NCI-H2196 (cell line): ENCODE results near the gene ENDOD1.
"Not testable (repeated sequence)": the region's sequence is repeated elsewhere in the genome, so short reads cannot be mapped to it uniquely, and the experiment has no call there.

Experiments used
- DNase-seq: peaks from one replicate; lab custom pipeline; 2025; ENCODE audit not compliant: unreplicated experiment; lab: John Stamatoyannopoulos, UW

ENDOD1 gene, protein sequence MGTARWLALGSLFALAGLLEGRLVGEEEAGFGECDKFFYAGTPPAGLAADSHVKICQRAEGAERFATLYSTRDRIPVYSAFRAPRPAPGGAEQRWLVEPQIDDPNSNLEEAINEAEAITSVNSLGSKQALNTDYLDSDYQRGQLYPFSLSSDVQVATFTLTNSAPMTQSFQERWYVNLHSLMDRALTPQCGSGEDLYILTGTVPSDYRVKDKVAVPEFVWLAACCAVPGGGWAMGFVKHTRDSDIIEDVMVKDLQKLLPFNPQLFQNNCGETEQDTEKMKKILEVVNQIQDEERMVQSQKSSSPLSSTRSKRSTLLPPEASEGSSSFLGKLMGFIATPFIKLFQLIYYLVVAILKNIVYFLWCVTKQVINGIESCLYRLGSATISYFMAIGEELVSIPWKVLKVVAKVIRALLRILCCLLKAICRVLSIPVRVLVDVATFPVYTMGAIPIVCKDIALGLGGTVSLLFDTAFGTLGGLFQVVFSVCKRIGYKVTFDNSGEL

DNA sequence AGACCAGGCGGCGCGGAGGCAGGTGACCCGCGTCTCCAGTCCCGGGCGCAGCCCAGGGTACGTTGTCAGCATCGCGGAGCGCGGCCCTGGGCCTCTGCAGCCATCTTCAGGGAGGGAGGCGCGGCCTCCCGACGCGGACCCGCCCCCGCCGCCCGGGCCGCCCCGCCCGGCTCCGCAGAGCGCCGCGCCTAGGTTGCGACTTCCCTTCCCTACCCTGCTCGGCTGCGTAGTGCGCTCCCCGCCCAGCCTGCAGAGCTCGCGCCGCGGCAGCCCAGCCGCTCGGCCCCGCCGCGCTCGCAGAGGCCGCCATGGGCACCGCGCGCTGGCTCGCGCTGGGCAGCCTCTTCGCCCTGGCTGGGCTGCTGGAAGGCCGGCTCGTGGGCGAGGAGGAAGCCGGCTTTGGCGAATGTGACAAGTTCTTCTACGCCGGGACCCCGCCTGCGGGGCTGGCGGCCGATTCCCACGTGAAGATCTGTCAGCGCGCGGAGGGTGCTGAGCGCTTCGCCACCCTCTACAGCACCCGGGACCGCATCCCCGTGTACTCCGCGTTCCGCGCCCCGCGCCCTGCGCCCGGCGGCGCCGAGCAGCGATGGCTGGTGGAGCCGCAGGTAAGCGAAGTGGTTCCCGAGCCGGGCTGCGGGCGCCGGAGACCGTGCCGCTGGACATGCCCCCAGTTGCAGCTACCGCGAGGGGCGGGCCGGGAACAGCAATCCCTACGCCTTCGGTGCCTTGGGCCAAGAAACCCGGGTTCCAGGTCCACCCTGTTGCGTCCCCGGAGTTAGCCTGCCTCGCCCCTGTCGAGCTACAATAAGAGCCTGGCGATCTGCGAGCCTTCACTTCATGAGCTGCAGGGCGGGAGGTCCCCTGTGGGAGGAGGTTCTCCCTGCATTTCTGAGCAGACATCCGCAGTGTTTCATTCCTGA is at the start of gene ENDOD1:
Gene ENDOD1, plus strand, starts transcription at position 227 of the 923 bp plus-strand sequence. Its CDS starts 82 bp downstream, at position 309.
- DNase-seq, result peak; percentile 72

DNA sequence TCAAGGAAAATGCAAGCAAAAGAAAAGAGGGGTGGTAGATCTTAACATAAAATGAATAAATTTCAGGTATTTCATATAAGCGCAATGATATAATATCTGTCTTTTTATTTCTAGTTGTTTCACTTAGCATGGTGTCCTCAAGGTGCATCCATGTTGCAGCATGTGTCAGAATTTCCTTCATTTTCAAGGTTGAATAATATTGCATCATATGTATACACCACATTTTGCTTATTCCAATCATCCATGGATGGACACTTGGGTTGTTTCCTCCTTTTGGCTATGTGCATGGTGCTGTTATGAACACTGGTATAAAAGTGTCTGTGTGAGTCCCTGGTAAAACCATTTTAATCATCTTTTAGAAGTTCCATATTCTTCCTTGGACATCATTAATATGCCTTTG is 47.4 kb upstream of the ENDOD1 start:
- no peak for DNase-seq

DNA sequence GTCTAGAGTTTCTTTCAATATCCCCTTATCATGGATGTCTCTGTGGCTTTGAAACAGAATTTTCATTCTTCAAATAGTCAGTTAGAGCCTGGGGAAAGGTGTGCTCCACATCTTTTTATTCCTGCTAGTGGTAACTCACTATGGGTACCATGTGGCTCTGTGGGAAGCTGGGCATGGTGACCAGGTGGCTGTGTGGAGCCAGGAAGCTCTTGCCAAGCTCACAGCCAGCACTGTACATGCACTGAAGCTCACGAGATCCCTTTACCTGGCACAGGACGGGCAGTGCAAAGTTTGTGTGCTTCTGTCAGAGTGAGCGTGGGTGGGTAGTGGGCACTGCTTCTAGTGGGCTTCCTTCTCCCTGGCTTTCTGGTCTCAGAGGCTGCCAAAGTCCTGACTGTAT is 46.7 kb upstream of the ENDOD1 start:
- DNase-seq, result no peak

DNA sequence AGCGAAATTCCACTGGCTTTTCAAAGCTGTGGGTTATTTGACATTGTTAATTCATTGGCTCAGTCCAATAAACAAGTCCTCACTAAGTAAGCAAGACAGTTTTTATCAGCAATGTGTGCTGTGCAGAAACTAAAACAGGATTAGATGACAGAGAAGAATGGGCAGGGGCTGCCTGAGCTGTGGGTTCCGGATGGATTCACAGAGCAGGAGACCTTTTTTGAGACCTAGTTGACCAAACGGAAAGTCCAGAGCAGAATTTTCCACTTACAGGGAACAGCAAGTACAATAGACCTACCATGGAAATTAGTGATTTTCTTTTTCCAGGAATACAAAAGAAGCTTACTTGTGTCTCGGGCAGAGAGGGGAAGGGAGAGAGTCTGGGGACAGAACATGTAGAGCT is 45.6 kb upstream of the ENDOD1 start:
- DNase-seq, result no peak

DNA sequence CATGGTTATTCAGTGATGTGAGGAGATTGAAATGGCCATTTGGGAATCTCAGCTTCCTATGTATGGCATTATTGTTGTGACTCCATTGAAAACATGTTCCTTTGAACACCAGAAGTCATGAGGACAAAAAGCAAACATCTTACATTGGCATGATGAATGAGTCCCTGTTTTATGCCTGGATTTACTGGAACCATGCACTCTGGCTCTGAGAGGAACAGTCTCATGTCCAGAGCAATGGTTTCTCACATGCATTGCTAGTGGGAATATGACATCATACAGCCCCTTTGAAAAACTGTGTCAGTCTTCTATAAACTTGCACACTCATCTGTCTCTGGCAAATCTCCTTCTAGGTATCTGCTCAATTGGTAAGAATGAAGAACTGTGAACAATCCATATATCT is 43.8 kb upstream of the ENDOD1 start:
- no peak for DNase-seq

DNA sequence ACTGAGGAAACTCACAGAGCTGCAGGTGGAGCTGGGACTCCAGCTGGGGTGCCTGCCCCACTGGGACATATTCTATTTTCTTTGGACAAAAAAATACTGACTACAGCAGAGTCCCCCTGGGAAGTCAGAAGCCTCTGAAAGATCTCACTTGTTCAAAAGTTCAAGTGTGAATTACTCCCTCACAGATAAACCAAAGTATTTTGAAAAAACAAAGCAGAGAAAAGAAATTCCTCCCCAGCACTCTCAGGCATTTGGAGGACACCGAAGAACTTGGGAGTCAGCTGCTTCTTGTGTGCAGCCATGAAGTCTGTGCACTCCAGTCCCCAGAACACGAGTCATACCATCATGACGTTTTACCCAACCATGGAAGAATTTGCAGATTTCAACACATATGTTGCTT is 40.5 kb upstream of the ENDOD1 start, which contains the start of gene KDM4F:
Gene KDM4F, plus strand, starts transcription at position 301 of the 400 bp plus-strand sequence.
- DNase-seq, result not testable (repeated sequence)

DNA sequence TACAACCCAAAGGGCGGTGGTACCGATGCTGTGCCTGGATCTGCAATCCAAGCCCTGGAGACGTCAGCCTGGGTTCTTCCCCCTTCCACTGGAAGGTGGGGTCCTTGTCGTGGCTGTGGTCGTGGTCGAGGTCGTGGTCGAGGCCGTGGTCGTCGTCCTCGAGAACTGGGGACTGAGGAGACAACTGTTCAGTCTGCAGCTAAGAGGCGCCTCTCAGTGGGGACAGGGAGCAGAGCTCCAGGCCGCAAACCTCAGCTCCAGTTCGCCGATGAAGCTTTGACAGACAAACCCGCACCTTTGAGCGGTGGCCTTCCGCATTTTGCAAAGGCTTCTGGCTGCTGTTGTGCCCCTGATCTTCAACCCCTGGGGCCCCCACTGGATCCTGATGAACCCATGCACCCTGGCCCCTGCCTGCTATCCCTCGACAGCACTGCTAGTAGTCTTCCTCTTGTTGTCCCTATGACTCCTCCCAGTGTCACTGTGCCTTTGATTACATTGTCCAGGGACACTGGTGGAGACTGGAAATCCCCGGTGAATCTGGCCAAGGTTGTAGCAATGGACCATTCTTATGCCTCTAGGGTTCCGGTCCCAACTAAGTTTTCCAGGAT is 38.9 kb upstream of the ENDOD1 start:
- no peak for DNase-seq

DNA sequence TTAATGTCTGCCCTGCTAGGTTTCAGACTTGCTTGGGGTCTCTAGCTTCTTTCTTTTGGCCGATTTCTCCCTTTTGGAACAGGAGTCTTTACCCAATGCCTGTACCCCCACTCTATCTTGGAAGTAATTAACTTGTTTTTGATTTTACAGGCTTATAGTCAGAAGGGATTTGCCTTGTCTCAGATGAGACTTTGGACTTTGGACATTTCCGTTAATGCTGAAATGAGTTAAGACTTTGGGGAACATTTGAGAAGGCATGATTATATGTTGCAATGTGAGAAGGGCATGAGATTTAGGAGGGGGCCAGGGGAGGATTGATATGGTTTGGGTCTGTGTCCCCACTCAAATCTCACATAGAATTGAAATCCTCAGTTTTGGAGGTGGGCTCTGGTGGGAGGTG is 35.3 kb upstream of the ENDOD1 start:
- DNase-seq, result no peak

DNA sequence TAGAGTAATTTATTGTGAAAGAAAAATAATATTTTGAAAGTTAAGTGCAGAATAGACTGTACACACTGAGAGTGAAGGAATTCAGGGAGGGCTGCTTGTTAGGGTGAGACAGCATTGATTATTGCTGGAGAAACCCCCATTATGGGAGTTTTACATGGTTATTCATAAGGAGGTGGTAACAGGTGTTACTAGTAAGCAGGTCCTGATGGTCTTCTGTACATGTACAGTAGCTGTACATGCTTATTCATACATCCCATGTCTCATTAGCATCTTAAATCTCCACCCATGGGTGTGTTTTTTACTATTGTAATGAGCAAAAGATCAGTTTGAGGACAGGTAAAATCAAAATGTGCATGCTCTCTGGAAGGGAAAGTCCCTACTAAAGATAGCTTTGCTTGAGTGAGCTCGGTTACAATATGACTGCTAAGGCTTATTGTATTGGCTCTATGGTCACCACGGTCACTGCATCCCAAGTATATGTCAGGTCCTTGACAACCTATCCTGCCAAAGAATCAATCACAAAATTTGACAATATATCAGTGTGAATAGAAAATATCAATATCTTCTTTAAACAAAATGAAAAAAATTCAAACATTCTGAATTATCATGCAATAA is 34.3 kb upstream of the ENDOD1 start:
- no peak for DNase-seq

DNA sequence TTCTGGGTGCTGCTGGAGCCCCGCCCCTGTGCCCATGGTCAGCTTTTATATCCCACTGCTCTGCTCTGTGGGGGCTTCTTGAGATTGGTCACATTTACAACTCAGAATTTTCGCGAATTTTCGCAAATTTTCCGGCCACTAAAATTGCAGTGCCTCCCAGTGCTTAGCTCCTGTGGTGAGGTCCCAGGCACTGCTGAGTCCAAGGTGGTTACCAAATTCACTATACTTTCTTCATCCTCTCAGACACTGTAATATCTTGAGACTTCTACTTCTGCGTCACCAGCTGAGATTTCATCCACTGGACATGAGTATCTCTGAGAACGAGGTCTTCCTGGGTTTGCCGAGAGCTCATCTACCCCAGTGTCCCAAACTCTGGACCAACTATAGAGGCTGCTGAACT is 31.7 kb upstream of the ENDOD1 start:
- DNase-seq, result no peak

DNA sequence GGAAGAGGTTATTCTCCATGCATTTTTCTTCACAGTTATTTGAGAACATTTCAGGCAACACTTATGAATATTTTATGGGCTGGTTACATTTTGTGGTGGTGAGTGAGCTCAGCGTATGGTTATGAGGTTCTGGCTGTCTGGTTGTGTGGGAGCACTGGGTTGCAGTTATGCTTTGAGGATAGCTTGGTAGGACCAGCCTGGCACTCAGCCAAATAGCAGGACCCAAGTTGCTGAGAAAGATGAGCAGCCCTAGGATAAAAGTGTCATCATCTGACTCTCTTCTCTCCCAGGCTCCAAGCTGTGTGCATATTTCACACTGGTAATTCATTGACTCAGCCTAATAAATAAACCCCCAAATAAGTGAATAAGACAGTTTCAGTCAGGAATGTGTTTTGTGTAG is 31.0 kb upstream of the ENDOD1 start:
- DNase-seq, result no peak

DNA sequence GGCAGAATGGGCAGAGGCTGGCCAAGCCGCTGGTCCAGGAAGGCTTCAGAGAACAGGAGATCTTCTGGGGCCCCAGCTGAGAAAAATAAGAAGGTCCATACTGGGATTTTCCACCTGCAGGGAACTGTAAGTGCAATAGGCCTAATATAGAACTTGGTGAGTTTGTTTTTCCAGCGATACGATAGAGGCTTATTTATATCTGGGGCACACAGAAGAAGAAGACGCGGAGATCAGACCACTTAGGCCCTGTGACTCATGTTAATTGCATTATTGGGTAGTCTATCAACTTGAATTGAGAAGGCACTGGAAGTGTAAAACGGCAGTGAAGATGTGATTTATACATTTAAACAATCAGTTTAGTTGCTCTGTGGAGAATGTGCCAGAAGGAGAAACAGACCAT is 30.6 kb upstream of the ENDOD1 start:
- DNase-seq, result no peak

DNA sequence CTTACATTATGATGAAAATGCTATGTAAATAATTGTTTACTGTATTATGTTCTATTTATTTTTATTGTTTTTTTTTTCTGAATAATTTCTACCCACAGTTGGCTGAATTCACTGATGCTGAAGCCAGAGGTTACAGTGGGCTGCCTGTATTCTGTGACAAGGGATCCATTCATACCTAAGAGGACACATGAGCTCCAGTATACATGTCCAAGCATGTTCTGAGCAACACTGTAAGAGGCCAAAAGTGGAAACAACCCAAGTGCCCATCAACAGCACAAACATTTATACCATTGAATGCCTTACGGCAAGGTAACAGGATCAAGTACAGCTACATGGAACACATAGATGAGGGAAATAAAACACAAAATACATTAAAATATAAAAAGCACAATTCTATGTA is 24.3 kb upstream of the ENDOD1 start:
- DNase-seq, result no peak

DNA sequence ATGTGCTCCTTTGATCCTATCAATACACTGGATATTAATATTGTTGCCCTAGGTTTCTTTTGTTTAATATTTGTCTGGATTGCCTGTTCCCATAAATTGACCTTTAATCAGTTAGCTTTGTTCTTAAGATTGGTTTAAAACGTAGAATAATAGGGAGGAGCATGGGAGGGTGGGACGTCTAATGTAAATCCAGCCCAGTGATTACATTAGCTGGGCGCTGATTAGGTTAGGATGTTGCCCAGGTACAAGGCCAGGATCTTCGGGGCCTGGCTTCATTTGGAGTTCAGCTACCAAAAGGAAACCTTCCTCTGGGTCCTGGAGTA is 23.0 kb upstream of the ENDOD1 start, which contains the start of gene SRSF8:
Gene SRSF8, plus strand, starts transcription at position 204 of the 323 bp plus-strand sequence. CDS start 308 bp downstream, outside the sequence.
- DNase-seq, result no peak

DNA sequence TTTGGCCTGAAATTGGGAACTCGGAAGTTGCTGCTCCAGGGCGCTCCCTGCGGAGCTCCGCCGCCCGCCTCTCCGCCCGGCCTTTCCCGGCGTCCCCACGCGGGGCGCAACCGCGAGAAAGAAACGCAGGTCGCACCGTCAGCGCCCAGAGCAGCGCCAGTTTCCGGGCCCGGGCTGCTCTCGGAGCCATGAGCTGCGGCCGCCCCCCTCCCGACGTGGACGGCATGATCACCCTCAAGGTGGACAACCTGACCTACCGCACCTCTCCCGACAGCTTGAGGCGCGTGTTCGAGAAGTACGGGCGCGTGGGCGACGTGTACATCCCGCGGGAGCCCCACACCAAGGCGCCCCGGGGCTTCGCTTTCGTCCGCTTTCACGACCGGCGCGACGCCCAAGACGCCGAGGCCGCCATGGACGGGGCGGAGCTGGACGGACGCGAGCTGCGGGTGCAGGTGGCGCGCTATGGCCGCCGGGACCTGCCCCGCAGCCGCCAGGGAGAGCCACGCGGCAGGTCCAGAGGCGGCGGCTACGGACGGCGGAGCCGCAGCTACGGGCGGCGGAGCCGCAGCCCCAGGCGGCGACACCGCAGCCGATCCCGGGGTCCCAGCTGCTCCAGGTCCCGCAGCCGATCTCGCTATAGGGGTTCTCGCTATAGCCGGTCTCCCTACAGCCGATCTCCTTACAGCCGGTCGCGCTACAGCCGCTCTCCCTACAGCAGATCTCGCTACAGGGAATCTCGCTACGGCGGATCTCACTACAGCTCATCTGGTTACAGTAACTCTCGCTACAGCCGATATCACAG is 22.4 kb upstream of the ENDOD1 start:
- peak; percentile 70 for DNase-seq

DNA sequence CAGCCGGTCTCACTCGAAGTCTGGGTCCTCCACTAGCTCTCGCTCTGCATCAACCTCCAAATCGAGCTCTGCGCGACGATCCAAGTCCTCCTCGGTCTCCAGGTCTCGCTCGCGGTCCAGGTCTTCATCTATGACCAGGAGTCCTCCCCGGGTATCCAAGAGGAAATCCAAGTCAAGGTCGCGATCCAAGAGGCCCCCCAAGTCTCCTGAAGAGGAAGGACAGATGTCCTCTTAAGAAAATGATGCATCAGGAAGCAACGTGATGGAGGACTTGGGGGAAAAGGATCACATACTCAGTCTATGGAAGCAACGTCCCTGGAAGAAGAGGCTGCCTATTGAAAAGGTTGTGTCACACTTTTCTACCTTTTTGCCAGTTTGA is 21.8 kb upstream of the ENDOD1 start:
- no peak for DNase-seq

DNA sequence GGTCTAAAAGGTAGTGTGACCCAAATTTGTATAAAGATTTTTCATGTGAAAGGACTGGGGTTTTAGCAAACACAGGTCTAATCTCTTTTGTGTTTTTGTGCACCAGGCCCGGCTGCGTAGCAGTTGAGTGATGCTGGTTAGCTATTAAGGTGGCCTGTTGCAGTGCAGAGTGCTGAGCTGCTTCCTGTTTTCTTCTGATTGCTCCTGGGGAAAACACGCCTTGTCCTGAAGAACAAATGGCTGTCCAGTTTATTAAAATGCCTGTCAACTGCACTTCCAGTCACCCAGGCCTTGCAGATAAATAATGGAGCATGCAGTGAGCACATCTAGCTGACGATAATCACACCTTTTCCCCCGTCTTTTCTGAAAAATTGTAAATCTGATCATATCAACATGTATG is 21.1 kb upstream of the ENDOD1 start:
- peak; percentile 81 for DNase-seq

DNA sequence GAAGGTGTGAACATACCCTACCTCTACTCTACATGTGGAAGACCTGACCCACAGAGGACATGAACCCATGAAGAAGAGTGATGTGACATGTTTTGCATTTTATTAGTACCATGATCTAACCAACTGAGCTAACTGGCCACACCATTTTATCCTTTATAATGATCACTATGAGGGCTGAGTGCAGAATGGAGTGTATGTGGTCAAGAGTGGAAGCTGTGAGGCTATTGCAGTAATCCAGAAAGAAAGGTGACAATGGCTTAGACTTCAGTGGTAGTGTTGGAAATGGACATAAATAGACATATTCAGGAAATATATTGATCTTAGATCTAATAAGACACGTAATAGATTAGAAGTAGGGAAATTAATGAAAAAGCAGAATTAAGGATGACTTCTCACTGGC is 19.2 kb upstream of the ENDOD1 start:
- DNase-seq, result no peak

DNA sequence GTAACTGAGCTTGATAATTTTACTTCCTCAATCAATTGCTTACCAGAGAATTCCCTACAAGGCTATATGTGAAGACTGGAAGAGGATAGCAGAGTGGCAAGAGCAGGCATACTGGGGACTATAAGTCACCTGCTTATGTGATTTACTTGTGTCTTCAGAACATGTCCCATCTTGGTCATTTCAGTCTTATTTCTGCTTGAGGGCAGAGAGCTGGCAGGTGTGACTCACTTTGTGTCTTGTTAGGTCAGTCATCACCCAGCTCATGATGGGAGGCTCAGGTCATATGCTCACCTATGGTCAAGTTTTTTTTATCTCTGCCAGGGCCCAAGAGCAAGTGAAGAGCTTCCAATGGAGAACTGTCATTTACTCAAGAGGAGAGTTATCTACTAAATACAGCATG is 16.7 kb upstream of the ENDOD1 start:
- DNase-seq, result no peak
